Aorta (tissue), 5 donors: ENCODE measurements around the gene NOSTRIN. TPM values are rescaled to one million over a fixed set of nuclear protein-coding genes. Genes with fewer than 3 reads are reported as not detected.
"Not testable (repeated sequence)": the region's sequence is repeated elsewhere in the genome, so short reads cannot be mapped to it uniquely, and the experiment has no call there.

Experiments used
- ATAC-seq: fragments of 200-7000 bp; cut with Tn5 transposase; one replicate; pipeline ENCODE4 v1.9.1; 2022; ENCODE audit warnings: moderate library complexity; ENCODE audit not compliant: low FRiP score
- DNase-seq, 2 donors: peaks; one replicate each; pipeline ENCODE4 v3.0.0-alpha.2; 2020
- H3K27ac ChIP-seq, 2 donors: one replicate each; pipeline ENCODE4 v1.5.1; 2013; ENCODE audit warnings: low read length in 2 of 2, mild to moderate bottlenecking in 2 of 2, moderate library complexity in 2 of 2, control low read depth in 1 of 2, inconsistent platforms in 1 of 2, low read depth in 1 of 2
- H3K27me3 ChIP-seq, 2 donors: one replicate each; pipeline ENCODE4 v1.6.1; 2013; ENCODE audit warnings: control low read depth in 1 of 2, low read length in 1 of 2, mild to moderate bottlenecking in 1 of 2, moderate library complexity in 1 of 2; ENCODE audit not compliant: insufficient read depth in 2 of 2, control insufficient read depth in 1 of 2
- H3K36me3 ChIP-seq, 2 donors: one replicate each; pipeline ENCODE4 v1.6.1; 2013; ENCODE audit warnings: control low read depth in 1 of 2, low read length in 1 of 2, mild to moderate bottlenecking in 1 of 2; ENCODE audit not compliant: insufficient read depth in 2 of 2, control insufficient read depth in 1 of 2
- H3K4me1 ChIP-seq, 2 donors: one replicate each; pipeline ENCODE4 v1.6.1; 2013; ENCODE audit warnings: low read length in 2 of 2, control low read depth in 1 of 2, mild to moderate bottlenecking in 1 of 2, moderate library complexity in 1 of 2; ENCODE audit not compliant: insufficient read depth in 2 of 2, control insufficient read depth in 1 of 2
- H3K4me3 ChIP-seq, 2 donors: one replicate each; pipeline ENCODE4 v1.5.1; 2013; ENCODE audit warnings: low read length in 2 of 2, control low read depth in 1 of 2, mild to moderate bottlenecking in 1 of 2
- H3K9me3 ChIP-seq: one replicate; pipeline ENCODE4 v1.6.1; 2013; ENCODE audit warnings: mild to moderate bottlenecking, low read length; ENCODE audit not compliant: control insufficient read depth
- WGBS, 2 donors: extraction: QIAGEN DNeasy Blood & Tissue Kit; methylation state at CpG; one replicate each; pipeline ENCODE4 v1.1.7; 2013; 5-methylcytosine and 5-hydroxymethylcytosine counted together
- intact Hi-C, 2 donors: fragments of 100-400 bp; cut with DNase I; formaldehyde crosslinking; loops; one replicate each; pipeline versions ENCODE4 v1.14.2 to v1.15.0; 2022
- polyA plus RNA-seq, 2 donors: library from polyadenylated mRNA; stranded (reverse); fragments of 200-250 nt; gene quantifications; one replicate each; pipeline ENCODE4 v1.2.3, GENCODE V29; 2013
- total RNA-seq, 2 donors: library from RNA; stranded (reverse); fragmentation: NEBNext Ultra II Directional; extraction: Animal tissue kit (Norgen Biotek cat#: 25700); gene quantifications; one replicate each; pipeline ENCODE4 v1.2.1, GENCODE V29; 2021
- donor health status: healthy with polysubstance abuse.
- donor health status: Bipolar disorder and iron deficiency.
- donor health status: DM: no; HTN: no; CAD: no.
- donor health status: DM: no; HTN: no; CAD: no.
- donor health status: DM: yes; HTN: yes; CAD: no.

Gene NOSTRIN
- total and polyA plus RNA-seq, 4 donors = 0.10 to 46.4 (median 25.6) TPM

DNA sequence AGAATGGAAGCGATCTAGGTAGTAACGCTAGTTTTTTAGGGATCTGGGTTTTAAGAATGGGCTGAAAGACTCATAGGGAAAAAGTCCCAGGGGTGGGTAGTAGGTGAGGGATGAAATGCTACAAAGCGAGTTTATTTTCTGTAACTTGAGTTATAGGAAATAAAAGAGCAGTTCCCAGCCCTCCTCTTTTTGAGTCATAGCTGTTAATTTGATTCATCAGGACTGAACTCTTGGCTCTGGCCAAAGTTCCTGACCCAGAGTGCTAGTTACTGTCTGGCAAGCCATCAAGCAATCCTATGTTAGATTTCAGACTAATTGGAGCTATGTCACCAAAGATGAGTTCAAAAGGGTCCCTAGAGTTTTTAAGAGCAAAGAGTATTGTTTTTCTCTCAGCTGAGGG is 17.4 kb upstream of the NOSTRIN start:
- ATAC-seq (no peak), DNase-seq (no peak)
- no peak overlapping the region for H3K27ac ChIP-seq
- no peaks in the 10 kb centered on the region for H3K27me3 ChIP-seq
- H3K4me3 ChIP-seq = no peak overlapping the region
- H3K4me1 ChIP-seq = no peaks in the 10 kb centered on the region
- no peaks in the 10 kb centered on the region for H3K36me3 ChIP-seq
- intact Hi-C loops = no loop called here
- 77 to 93% methylated on average over 3 of the region's 3 CpGs for whole genome bisulfite sequencing, 2 donors
- H3K9me3 ChIP-seq = no peaks in the 10 kb centered on the region

DNA sequence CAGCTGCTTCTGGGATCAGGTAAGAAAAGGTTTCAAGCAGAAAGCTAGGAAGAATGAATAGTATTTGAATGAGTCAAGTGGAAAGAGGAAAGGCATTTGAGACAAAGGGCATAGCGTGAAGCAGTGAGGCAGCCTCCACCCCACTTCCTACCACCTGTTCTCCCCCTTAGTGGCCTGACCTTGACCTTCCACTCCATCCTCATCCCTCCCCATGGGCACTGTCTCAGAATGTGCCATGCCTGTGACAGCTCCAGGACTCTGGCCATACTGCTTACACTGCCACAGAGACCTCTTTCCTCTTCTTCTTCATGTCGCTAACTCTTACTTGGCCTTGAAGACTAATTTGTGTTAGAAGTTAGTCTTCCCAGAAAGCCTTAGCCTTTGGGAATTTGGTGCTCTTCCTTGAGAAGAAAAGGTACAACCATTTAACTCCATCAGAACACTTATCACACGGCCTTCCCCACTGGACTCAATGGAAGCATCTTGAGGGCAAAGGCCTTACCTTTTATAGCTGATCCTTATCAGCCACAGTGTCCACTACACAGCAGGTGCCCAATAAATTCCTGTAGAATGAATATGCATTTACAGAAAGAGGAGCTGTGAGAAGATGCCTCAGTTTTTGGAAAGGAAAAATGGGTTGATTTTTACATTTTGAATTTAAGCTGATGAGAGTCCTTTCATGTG is 15.2 kb upstream of the NOSTRIN start:
- no peaks in the 10 kb centered on the region for H3K27me3 ChIP-seq
- H3K9me3 ChIP-seq = no peaks in the 10 kb centered on the region
- 95 to 99% methylated on average over 3 of the region's 3 CpGs for WGBS, 2 donors
- DNase-seq = no peak
- no peaks in the 10 kb centered on the region for H3K36me3 ChIP-seq
- H3K4me1 ChIP-seq = no peaks in the 10 kb centered on the region
- H3K4me3 ChIP-seq = no peak overlapping the region
- intact Hi-C loops = no loop called here
- ATAC-seq = peak; percentile 48
- no peak overlapping the region for H3K27ac ChIP-seq

DNA sequence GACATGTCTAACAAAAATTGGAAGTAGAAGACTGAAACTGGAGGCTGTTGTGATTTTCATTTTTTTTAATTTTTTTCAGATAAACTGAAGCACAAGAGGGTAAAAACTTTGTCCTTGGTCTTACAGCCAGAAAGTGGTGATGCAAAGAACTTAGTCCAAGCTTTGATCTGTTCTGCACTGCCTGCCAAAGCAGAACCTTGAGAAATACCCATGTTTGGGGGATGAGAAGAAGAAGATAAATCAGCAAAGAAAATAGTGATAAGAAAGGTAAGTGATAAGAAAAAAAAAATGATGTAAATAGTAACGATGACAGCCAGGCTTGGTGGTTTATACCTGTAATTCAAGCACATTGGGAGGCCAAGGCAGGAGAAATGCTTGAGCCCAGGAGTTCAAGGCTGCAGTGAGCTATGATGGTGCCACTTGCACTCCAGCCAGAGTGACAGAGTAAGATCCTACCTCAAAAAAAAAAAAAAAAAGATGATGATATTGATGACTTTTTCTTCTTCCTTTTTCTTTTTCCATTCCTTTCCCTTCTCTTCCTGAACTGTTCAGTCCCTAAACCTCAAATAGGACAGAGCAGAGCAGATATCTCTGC is 14.6 kb upstream of the NOSTRIN start:
- Histone ChIP-seq H3K4me3 (no peak overlapping the region), H3K27ac (no peak overlapping the region), H3K4me1 (no peaks in the 10 kb centered on the region), H3K36me3 (no peaks in the 10 kb centered on the region), H3K9me3 (no peaks in the 10 kb centered on the region), H3K27me3 (no peaks in the 10 kb centered on the region)
- WGBS, 2 donors = 96% methylated on average over 1 of the region's 1 CpG
- no peak for DNase-seq
- intact Hi-C loops = no loop called here
- no peak for ATAC-seq

DNA sequence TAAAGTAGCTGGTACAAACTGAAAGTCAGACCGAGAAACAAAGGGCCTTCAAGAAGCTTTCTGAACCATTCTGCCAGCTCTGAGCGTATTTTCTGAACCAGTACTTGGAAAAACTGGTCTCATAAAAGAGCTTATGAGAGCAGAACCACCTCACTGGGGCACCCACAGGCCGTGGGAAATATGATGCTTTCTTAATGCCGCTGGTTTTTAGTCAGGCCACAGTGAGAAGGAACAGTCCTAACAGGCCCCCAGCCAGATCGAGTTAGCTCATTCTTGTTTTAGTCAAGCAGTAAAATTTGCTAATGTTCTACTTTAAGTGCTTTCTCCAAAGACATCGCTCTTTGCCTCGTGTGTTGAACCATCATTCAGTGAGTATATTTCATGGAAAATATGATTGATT is 12.7 kb upstream of the NOSTRIN start:
- intact Hi-C loops = no loop called here
- Histone ChIP-seq H3K36me3 (no peaks in the 10 kb centered on the region), H3K4me3 (no peak overlapping the region), H3K4me1 (no peaks in the 10 kb centered on the region), H3K27ac (no peak overlapping the region), H3K27me3 (no peaks in the 10 kb centered on the region), H3K9me3 (no peaks in the 10 kb centered on the region)
- WGBS, 2 donors = 8 to 10% methylated on average over 7 of the region's 7 CpGs
- DNase-seq = no peak
- ATAC-seq = no peak

DNA sequence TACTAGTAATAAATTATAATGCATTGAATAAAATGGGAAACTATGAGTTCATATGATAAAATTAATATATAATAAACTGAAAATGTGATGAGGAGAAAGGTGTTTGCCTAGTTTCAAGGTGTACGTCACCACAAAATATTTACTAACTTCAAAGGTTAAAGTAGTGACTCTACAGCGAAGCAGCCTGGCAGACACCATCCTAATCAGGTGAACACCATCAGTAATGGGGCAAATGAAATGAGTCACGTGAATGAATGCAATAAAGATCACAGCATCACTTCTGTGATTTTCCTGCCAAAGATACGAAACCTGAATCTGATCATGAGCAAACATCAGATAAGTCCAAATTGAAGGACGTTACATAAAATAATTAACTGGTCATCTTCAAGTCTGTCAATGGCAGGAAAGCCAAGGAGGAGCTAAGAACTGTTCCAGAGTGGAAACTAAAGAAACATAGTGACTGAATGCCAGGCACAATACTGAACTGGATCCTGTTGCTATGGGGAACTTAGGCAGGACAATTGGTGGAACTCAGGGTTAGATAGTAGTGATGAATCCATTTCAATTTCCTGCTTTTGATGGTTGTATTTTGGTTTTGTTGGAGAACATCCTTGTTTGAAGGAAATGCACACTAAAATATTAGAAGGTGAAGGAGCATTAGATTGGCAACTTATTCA is 12.1 kb upstream of the NOSTRIN start:
- Histone ChIP-seq H3K4me1 (no peaks in the 10 kb centered on the region), H3K4me3 (no peak overlapping the region), H3K27me3 (no peaks in the 10 kb centered on the region), H3K36me3 (no peaks in the 10 kb centered on the region), H3K27ac (no peak overlapping the region), H3K9me3 (no peaks in the 10 kb centered on the region)
- ATAC-seq (no peak), DNase-seq (no peak)
- intact Hi-C loops = no loop called here
- WGBS, 2 donors = 88 to 91% methylated on average over 5 of the region's 5 CpGs

DNA sequence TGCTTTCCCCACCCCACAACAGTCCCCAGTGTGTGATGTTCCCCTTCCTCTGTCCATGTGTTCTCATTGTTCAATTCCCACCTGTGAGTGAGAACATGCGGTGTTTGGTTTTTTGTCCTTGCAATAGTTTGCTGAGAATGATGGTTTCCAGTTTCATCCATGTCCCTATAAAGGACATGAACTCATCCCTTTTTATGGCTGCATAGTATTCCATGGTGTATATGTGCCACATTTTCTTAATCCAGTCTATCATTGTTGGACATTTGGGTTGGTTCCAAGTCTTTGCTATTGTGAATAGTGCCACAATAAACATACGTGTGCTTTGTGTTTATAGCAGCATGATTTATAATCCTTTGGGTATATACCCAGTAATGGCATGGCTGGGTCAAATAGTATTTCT is 11.3 kb upstream of the NOSTRIN start:
- ATAC-seq, H3K4me1 ChIP-seq, H3K9me3 ChIP-seq, intact Hi-C loops, H3K4me3 ChIP-seq, H3K27ac ChIP-seq, H3K36me3 ChIP-seq, DNase-seq, H3K27me3 ChIP-seq: not testable (repeated sequence)
- WGBS, 2 donors = 68 to 85% methylated on average over 2 of the region's 2 CpGs

DNA sequence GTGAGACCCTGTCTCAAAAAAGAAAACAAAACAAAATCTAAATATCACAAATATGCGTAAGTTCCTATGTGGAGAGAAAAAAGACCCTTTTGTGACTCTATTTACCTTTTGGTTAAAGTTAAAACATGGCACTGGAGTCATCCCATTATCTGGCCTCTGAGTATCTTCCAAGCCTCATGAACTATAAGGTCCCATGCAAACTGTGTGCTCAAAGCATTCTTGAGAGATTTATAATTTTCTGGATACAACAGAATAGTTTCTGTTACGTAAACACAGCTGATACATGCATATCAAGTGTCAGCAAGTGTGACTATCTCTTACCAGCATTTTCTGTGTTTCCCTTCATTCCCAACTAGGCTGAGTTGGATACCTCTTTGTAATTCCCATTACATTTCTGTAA is 8.8 kb upstream of the NOSTRIN start:
- Histone ChIP-seq H3K27ac (no peak overlapping the region), H3K36me3 (no peaks in the 10 kb centered on the region), H3K4me3 (no peak overlapping the region), H3K4me1 (no peaks in the 10 kb centered on the region), H3K27me3 (no peaks in the 10 kb centered on the region), H3K9me3 (no peaks in the 10 kb centered on the region)
- ATAC-seq (no peak), DNase-seq (no peak)
- 27 to 76% methylated on average over 2 of the region's 2 CpGs for WGBS, 2 donors
- intact Hi-C loops = no loop called here

DNA sequence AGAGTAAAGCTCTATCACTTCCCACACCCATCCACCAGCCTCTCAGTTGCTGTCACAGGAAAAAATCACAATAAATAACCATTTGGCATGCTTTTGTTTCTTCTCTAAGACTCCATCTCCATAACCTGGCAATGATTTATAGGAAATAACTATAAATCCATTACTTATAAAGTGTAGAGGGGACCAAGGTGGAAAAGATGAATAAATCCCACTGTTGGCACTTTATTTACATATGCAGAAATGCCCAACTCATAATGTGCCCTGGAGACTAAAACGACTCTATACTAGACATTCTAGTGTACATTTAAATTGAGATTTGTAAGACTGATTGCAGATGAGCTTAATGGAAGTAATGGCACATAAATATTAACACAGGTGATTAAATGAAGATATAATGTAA is 7.5 kb upstream of the NOSTRIN start:
- no peak overlapping the region for H3K4me3 ChIP-seq
- no peaks in the 10 kb centered on the region for H3K4me1 ChIP-seq
- H3K27me3 ChIP-seq = no peaks in the 10 kb centered on the region
- WGBS, 2 donors = 73 to 85% methylated on average over 1 of the region's 1 CpG
- no peak for ATAC-seq
- DNase-seq = no peak
- H3K9me3 ChIP-seq = no peaks in the 10 kb centered on the region
- no peak overlapping the region for H3K27ac ChIP-seq
- H3K36me3 ChIP-seq = no peaks in the 10 kb centered on the region
- intact Hi-C loops = no loop called here

DNA sequence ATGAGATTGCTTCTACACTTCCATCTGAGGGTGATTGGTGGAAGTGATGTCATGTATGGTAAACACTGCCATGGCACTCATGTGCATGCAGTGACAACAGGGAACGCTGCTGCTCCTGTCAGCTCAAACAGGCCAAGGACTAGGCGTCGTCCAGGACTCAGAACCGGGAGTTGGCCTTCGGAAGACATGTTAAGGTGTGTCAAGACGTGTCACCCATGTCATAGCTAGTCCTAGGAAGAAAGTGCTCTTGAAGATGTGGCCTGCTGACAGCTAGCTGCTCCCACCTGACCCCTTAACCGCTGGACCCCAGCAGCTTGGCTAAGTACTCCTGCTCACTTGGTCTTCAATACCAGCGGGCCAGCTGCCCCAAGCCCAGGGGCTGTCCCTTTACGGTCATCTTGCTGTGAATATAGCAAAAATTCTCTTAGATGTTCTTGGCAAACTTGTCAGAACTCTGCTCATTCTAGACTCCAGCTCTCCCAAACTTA is 6.3 kb upstream of the NOSTRIN start:
- no peak overlapping the region for H3K27ac ChIP-seq
- intact Hi-C loops = no loop called here
- WGBS, 2 donors = 87 to 90% methylated on average over 9 of the region's 9 CpGs
- DNase-seq = no peak
- H3K9me3 ChIP-seq = no peaks in the 10 kb centered on the region
- H3K36me3 ChIP-seq = no peaks in the 10 kb centered on the region
- ATAC-seq = no peak
- H3K27me3 ChIP-seq = no peaks in the 10 kb centered on the region
- no peaks in the 10 kb centered on the region for H3K4me1 ChIP-seq
- H3K4me3 ChIP-seq = no peak overlapping the region
